ENCODE results near the gene UBE2D4.

DNA sequence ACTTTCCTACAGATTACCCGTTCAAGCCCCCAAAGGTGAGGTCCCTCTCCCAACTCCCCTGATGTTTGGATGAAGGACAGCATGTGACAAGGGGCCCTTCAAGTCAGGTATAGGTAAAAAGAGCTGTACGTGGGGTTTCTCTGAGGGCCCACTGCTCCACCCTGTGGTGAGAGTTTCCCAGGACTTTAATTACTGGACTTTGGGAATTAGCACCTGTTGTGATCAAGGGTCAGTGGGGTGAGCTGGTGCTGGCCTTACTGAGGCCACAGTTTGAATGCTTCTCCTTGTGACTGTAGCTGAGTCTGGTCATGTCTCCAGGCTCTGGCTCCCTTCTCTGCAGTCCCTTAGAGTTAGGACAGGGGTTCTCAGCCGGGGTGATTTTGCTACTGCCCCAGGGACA is 16.8 kb downstream of the UBE2D4 start:
- no peak for TF ChIP-seq POLR2AphosphoS5 (IDR thresholded peaks at IDR 0.05; ENCODE audit: insufficient read depth in 1 of 2, low read depth in 1 of 2)
- TF ChIP-seq, protein P1, sequence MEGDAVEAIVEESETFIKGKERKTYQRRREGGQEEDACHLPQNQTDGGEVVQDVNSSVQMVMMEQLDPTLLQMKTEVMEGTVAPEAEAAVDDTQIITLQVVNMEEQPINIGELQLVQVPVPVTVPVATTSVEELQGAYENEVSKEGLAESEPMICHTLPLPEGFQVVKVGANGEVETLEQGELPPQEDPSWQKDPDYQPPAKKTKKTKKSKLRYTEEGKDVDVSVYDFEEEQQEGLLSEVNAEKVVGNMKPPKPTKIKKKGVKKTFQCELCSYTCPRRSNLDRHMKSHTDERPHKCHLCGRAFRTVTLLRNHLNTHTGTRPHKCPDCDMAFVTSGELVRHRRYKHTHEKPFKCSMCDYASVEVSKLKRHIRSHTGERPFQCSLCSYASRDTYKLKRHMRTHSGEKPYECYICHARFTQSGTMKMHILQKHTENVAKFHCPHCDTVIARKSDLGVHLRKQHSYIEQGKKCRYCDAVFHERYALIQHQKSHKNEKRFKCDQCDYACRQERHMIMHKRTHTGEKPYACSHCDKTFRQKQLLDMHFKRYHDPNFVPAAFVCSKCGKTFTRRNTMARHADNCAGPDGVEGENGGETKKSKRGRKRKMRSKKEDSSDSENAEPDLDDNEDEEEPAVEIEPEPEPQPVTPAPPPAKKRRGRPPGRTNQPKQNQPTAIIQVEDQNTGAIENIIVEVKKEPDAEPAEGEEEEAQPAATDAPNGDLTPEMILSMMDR (IDR thresholded peaks at IDR 0.05), result no peak
